ENCODE results near the gene ASB7. TPM values are rescaled to one million over a fixed set of nuclear protein-coding genes. Genes with fewer than 3 reads are reported as not detected.

Gene ASB7
- total RNA-seq, 1 experiment from 2014 or later, result 17.9 TPM

DNA sequence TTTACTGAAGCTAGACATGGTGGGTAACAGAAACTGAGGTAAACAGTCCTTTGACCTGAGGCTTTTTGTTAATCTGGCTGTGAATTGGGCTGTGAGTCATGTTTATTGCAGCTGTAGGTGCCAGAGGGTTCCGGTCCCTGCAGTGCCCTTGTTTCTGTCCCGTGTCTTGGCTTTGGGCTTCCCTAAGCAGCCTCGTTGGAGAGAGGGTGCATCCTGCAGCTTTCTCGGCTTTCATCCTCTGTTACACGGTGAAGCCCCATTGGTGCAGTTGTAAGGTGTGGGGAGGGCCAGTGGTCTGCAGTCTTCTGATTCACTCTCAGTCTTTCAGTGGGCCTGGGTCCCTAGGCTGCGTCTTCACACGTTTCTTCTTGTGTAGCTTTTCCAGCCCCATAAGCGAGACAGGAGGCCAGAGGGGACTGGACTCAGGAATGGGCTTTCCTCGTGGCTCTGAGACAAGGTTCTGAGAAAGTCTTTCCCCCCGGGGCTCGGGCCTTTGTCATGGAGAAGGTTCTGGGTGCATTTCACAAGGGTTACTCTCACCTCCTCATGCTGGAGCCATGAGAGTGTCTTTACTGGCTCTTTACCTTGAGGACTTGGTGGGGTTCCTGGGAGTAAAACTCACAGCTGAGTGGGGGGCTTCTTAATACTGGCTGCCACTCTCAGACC is 33.1 kb downstream of the ASB7 start:
- no TSS peak for BruUV-seq (replicated peaks)
- ChIA-PET POLR2A (ENCODE audit: unreplicated experiment) (no interaction called here), CTCF (interaction anchor here (0.5 kb wide), 1 partner anchor 626 kb away, joined by 8 read pairs; no protein-coding TSS in a partner anchor)
- H2AFZ ChIP-seq, result no peak overlapping the region
- H3F3A ChIP-seq (ENCODE audit: insufficient read depth, low read depth), result no peaks in the 10 kb centered on the region; the same call in 1 of the 2 replicates
- H3K79me2 ChIP-seq (ENCODE audit: low read depth), result peaks cover 75% of the 10 kb centered on the region
- H3K9me3 ChIP-seq (ENCODE audit: insufficient read depth, low read depth), result no peaks in the 10 kb centered on the region
- H3K27ac ChIP-seq, result no peak overlapping the region
- no peaks in the 10 kb centered on the region for H3K9me2 ChIP-seq (ENCODE audit: insufficient read depth)
- DNase-seq, result no peak
- 0 out of 2 replicates have a peak, but pooled peaks cover 5% of the 10 kb centered on the region for H3K36me3 ChIP-seq (ENCODE audit: low read depth)
- H3K4me1 ChIP-seq (replicated peaks; ENCODE audit: insufficient read depth), result 0 out of 2 replicates have a peak, but pooled peaks cover 8% of the 10 kb centered on the region
- no peaks in the 10 kb centered on the region for H3K27me3 ChIP-seq (ENCODE audit: insufficient read depth, low read depth)
- no peak overlapping the region for H3K4me3 ChIP-seq
- H4K20me1 ChIP-seq (ENCODE audit: insufficient read depth), result no peaks in the 10 kb centered on the region
- no peak overlapping the region for H3K4me2 ChIP-seq
- intact Hi-C loops (cut with micrococcal nuclease; ENCODE audit: unreplicated experiment), result no loop called here
- TF ChIP-seq, protein P1, sequence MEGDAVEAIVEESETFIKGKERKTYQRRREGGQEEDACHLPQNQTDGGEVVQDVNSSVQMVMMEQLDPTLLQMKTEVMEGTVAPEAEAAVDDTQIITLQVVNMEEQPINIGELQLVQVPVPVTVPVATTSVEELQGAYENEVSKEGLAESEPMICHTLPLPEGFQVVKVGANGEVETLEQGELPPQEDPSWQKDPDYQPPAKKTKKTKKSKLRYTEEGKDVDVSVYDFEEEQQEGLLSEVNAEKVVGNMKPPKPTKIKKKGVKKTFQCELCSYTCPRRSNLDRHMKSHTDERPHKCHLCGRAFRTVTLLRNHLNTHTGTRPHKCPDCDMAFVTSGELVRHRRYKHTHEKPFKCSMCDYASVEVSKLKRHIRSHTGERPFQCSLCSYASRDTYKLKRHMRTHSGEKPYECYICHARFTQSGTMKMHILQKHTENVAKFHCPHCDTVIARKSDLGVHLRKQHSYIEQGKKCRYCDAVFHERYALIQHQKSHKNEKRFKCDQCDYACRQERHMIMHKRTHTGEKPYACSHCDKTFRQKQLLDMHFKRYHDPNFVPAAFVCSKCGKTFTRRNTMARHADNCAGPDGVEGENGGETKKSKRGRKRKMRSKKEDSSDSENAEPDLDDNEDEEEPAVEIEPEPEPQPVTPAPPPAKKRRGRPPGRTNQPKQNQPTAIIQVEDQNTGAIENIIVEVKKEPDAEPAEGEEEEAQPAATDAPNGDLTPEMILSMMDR (conservative IDR thresholded peaks at IDR 0.05), result no peak
- TF ChIP-seq EZH2 (IDR thresholded peaks at IDR 0.05; ENCODE audit: low read depth), result no peak

DNA sequence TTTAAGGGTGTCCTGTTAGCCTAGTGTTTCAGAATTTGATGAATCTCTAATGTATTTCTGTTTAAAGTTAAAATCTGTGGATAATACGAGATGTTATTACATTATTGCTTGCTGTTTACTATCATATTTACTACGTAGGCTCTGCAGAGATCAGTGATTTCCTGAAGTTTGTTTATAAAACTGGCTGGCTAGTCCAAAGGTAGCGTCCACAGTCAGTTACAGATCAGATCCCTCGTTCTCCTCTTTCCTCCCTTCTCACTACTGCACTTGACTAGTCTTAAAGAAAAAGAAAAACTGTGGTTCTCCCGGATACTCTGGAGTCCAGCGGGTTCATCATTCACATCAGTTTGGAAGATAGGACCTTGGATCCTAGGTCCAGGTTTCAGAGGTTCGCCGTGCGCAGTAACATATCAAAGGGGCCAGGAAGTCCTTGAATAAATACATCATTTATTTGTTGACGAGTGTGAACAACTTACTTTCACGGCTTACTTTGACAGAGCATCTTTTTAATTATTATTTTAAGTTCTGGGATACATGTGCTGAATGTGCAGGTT is 35.9 kb downstream of the ASB7 start:
- no peaks in the 10 kb centered on the region for H3K27me3 ChIP-seq (ENCODE audit: insufficient read depth, low read depth)
- no peak for DNase-seq
- no peak for TF ChIP-seq EZH2 (IDR thresholded peaks at IDR 0.05; ENCODE audit: low read depth)
- TF ChIP-seq, protein P1 (conservative IDR thresholded peaks at IDR 0.05), result no peak
- no peak overlapping the region for H2AFZ ChIP-seq
- H3K4me2 ChIP-seq, result no peak overlapping the region
- no peak overlapping the region for H3K27ac ChIP-seq
- BruUV-seq (replicated peaks), result no TSS peak
- H4K20me1 ChIP-seq (ENCODE audit: insufficient read depth), result no peaks in the 10 kb centered on the region
- H3K79me2 ChIP-seq (ENCODE audit: low read depth), result peaks cover 64% of the 10 kb centered on the region
- no peaks in the 10 kb centered on the region for H3K9me3 ChIP-seq (ENCODE audit: insufficient read depth, low read depth)
- ChIA-PET CTCF (interaction anchor here (0.6 kb wide), 1 partner anchor 100 kb away, joined by 3 read pairs; no protein-coding TSS in a partner anchor), POLR2A (ENCODE audit: unreplicated experiment) (no interaction called here)
- no peak overlapping the region for H3K4me3 ChIP-seq
- H3K36me3 ChIP-seq (ENCODE audit: low read depth), result no peaks in the 10 kb centered on the region
- no peaks in the 10 kb centered on the region; the same call in 1 of the 2 replicates for H3F3A ChIP-seq (ENCODE audit: insufficient read depth, low read depth)
- H3K4me1 ChIP-seq (replicated peaks; ENCODE audit: insufficient read depth), result 0 out of 2 replicates have a peak, but pooled peaks cover 8% of the 10 kb centered on the region
- intact Hi-C loops (cut with micrococcal nuclease; ENCODE audit: unreplicated experiment), result no loop called here
- no peaks in the 10 kb centered on the region for H3K9me2 ChIP-seq (ENCODE audit: insufficient read depth)

DNA sequence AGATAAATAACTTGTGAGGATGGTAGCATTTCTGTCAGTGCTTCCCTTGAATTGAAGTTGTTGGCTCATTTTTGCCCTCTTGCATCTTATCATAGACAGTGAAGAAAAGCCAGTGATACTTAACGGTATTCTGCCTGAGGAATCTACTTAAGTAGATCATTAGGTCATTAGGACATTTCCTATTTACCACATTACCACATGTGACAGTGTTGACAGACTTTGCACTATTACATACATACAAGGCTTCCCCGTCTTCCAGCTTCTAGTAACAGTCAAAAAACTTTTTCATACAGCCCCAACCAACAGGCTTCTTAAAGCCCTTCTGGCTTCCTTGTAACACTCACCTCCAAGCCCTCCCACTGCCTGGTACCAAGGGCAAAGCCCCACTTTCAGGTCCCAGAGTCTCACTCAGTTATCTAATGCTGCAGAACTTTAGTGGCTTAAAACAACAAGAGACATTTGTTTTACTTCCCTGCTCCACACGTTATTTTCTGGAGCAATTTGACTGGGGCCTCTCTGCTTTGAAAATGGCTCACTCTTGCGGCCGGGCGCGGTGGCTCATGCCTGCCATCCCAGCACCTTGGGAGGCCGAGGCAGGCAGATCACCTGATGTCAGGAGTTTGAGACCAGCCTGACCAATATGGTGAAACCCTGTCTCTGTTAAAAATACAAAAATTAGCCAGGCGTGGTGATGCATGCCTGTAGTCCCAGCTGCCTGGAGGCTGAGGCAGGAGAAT is 40.0 kb downstream of the ASB7 start:
- Histone ChIP-seq H3K9me3 (ENCODE audit: insufficient read depth, low read depth) (no peaks in the 10 kb centered on the region), H3K27ac (no peak overlapping the region), H3K36me3 (ENCODE audit: low read depth) (no peaks in the 10 kb centered on the region), H3K9me2 (ENCODE audit: insufficient read depth) (no peaks in the 10 kb centered on the region), H4K20me1 (ENCODE audit: insufficient read depth) (no peaks in the 10 kb centered on the region), H3K4me1 (replicated peaks; ENCODE audit: insufficient read depth) (no peaks in the 10 kb centered on the region), H3K4me3 (no peak overlapping the region), H3K79me2 (ENCODE audit: low read depth) (peaks cover 41% of the 10 kb centered on the region), H3F3A (ENCODE audit: insufficient read depth, low read depth) (no peaks in the 10 kb centered on the region), H3K4me2 (no peak overlapping the region), H3K27me3 (ENCODE audit: insufficient read depth, low read depth) (no peaks in the 10 kb centered on the region), H2AFZ (no peak overlapping the region)
- TF ChIP-seq, protein P1 (conservative IDR thresholded peaks at IDR 0.05), result no peak
- TF ChIP-seq EZH2 (IDR thresholded peaks at IDR 0.05; ENCODE audit: low read depth), result no peak
- DNase-seq, result no peak
- intact Hi-C loops (cut with micrococcal nuclease; ENCODE audit: unreplicated experiment), result no loop called here
- POLR2A ChIA-PET (ENCODE audit: unreplicated experiment), result no interaction called here
- CTCF ChIA-PET, result no interaction called here
- BruUV-seq (replicated peaks), result no TSS peak

All from PC-9 (cell line).